GM12878 (cell line): Measurements from ENCODE around the gene ANAPC16. TPM values are rescaled to one million over a fixed set of nuclear protein-coding genes. Genes with fewer than 3 reads are reported as not detected.
A peak's percentile ranks its signal among the peaks of the same experiment; 100 is the strongest.

Experiments used
- CBX5 ChIP-seq: sonication (generic); IDR thresholded peaks from 2 replicates; pipeline ENCODE4 v1.6.1; 2016; ENCODE audit warnings: low read depth, moderate library complexity, mild to moderate bottlenecking, inconsistent platforms
- CHD1 ChIP-seq: IDR thresholded peaks from 2 replicates; pipeline ENCODE4 v1.6.1; 2012; ENCODE audit warnings: low read depth, low read length, improper control_type of control experiment
- DPF2 ChIP-seq: fragments of 450-650 bp; IDR thresholded peaks from 2 replicates; pipeline ENCODE4 v1.6.1; 2017; ENCODE audit warnings: mild to moderate bottlenecking
- EED ChIP-seq: sonication (generic); IDR thresholded peaks from 2 replicates; pipeline ENCODE4 v1.6.1; 2016; ENCODE audit warnings: antibody characterized with exemption, low read depth
- EGR1 ChIP-seq, 2 experiments: IDR thresholded peaks; 1 replicate in 1 of 2; 2 replicates in 1 of 2; pipeline ENCODE4 v1.6.1; 2011 to 2012; ENCODE audit warnings: low read depth in 2 of 2, low read length in 2 of 2, borderline replicate concordance in 1 of 2, mild to moderate bottlenecking in 1 of 2, moderate library complexity in 1 of 2
- ETV6 ChIP-seq, 2 experiments: fragments of 450-650 bp in 1 of 2; IDR thresholded peaks in 1 of 2; conservative IDR thresholded peaks in 1 of 2; 2 replicates each; pipeline ENCODE4 v1.6.1; 2014; ENCODE audit warnings: antibody characterized with exemption in 1 of 2, borderline replicate concordance in 1 of 2, low read depth in 1 of 2, mild to moderate bottlenecking in 1 of 2, moderate library complexity in 1 of 2
- EZH2 ChIP-seq: IDR thresholded peaks from 2 replicates; pipeline ENCODE4 v1.6.1; 2012; ENCODE audit warnings: low read depth, mild to moderate bottlenecking, control low read depth, inconsistent platforms, low read length, borderline replicate concordance; ENCODE audit not compliant: control insufficient read depth
- HDAC6 ChIP-seq: fragments of 200-600 bp; sonication (generic); IDR thresholded peaks from one replicate; pipeline ENCODE4 v1.8.0; 2017; ENCODE audit warnings: antibody characterized with exemption; ENCODE audit not compliant: unreplicated experiment
- HDGF ChIP-seq: fragments of 450-650 bp; IDR thresholded peaks from 2 replicates; pipeline ENCODE4 v1.6.1; 2016; ENCODE audit warnings: antibody characterized with exemption
- KDM1A ChIP-seq: fragments of 200-600 bp; sonication (generic); IDR thresholded peaks from 2 replicates; pipeline ENCODE4 v1.6.1; 2016; ENCODE audit warnings: borderline replicate concordance
- MEF2B ChIP-seq: fragments of 450-650 bp; IDR thresholded peaks from 2 replicates; pipeline ENCODE4 v1.6.1; 2018; ENCODE audit warnings: mild to moderate bottlenecking, moderate library complexity; ENCODE audit not compliant: partially characterized antibody, poor library complexity, severe bottlenecking
- MYC ChIP-seq: IDR thresholded peaks from 2 replicates; pipeline ENCODE4 v1.6.1; 2011; ENCODE audit warnings: mild to moderate bottlenecking, low read length, moderate library complexity, inconsistent platforms; ENCODE audit not compliant: insufficient read depth, insufficient replicate concordance, insufficient read length, severe bottlenecking
- NR2C1 ChIP-seq: fragments of 450-650 bp; IDR thresholded peaks from 2 replicates; pipeline ENCODE4 v1.6.1; 2017; ENCODE audit warnings: antibody characterized with exemption, mild to moderate bottlenecking, moderate library complexity
- PAX8 ChIP-seq: fragments of 450-650 bp; IDR thresholded peaks from 2 replicates; pipeline ENCODE4 v1.6.1; 2017; ENCODE audit warnings: mild to moderate bottlenecking, moderate library complexity
- POLR2AphosphoS2 ChIP-seq: IDR thresholded peaks from 2 replicates; pipeline ENCODE4 v1.6.1; 2011; ENCODE audit warnings: low read depth, mild to moderate bottlenecking, low read length, improper control_type of control experiment, moderate library complexity
- POU2F2 ChIP-seq: IDR thresholded peaks from 3 replicates; pipeline ENCODE4 v1.6.1; 2011; ENCODE audit warnings: low read depth, mild to moderate bottlenecking, low read length, borderline replicate concordance
- RBBP5 ChIP-seq: fragments of 200-600 bp; sonication (generic); conservative IDR thresholded peaks from 2 replicates; pipeline ENCODE4 v1.6.1; 2016
- RCOR1 ChIP-seq: conservative IDR thresholded peaks from 2 replicates; pipeline ENCODE4 v1.6.1; 2012; ENCODE audit warnings: low read depth, low read length, improper control_type of control experiment
- RELA ChIP-seq: fragments of 450-650 bp; IDR thresholded peaks from 2 replicates; pipeline ENCODE4 v1.8.0; 2014; ENCODE audit warnings: borderline replicate concordance; ENCODE audit not compliant: partially characterized antibody
- SMAD1 ChIP-seq: fragments of 450-650 bp; IDR thresholded peaks from 2 replicates; pipeline ENCODE4 v1.6.1; 2018; ENCODE audit warnings: mild to moderate bottlenecking, low read depth; ENCODE audit not compliant: partially characterized antibody
- SMAD5 ChIP-seq: IDR thresholded peaks from 2 replicates; pipeline ENCODE4 v1.6.1; 2016; ENCODE audit warnings: antibody characterized with exemption, low read depth
- SREBF1 ChIP-seq: IDR thresholded peaks from 2 replicates; pipeline ENCODE4 v1.6.1; 2012; ENCODE audit warnings: mild to moderate bottlenecking, low read length
- STAT1 ChIP-seq: fragments of 450-650 bp; conservative IDR thresholded peaks from 2 replicates; pipeline ENCODE4 v1.6.1; 2014; ENCODE audit warnings: antibody characterized with exemption, mild to moderate bottlenecking
- TARDBP ChIP-seq: IDR thresholded peaks from 2 replicates; pipeline ENCODE4 v1.6.1; 2016; ENCODE audit warnings: borderline replicate concordance
- ZNF622 ChIP-seq: fragments of 450-650 bp; IDR thresholded peaks from 2 replicates; pipeline ENCODE4 v1.6.1; 2017; ENCODE audit warnings: mild to moderate bottlenecking, inconsistent platforms
- polyA plus RNA-seq, 11 experiments: library from polyadenylated mRNA; depleted of rRNA in 4 of 11; unstranded in 6 of 11; stranded (reverse) in 5 of 11; fragments of >200 nt; fragmentation: Nextera tagmentation in 4 of 11; fragmentation: Illumina TruSeq in 1 of 11; extraction: Ambion mirVana in 4 of 11; extraction: Trizol in 1 of 11; gene quantifications; 1 replicate in 1 of 11; 2 replicates in 10 of 11; pipeline versions ENCODE4 v1.2.1 to v1.2.3, GENCODE V29; 2011 to 2016; ENCODE audit warnings: inconsistent platforms in 2 of 11, missing spikeins in 2 of 11, low read depth in 1 of 11
- total RNA-seq, 4 experiments: library from RNA; depleted of rRNA in 3 of 4; stranded (reverse); fragments of >200 nt in 3 of 4; fragmentation: Illumina TruSeq in 1 of 4; extraction: Trizol in 1 of 4; gene quantifications; 2 replicates each; pipeline versions ENCODE4 v1.2.1 to v1.2.3, GENCODE V29; 2013 to 2021
- TF ChIP-seq, protein P1 (sequence below): fragments of 450-650 bp; IDR thresholded peaks from 2 replicates; pipeline ENCODE4 v1.6.1; 2017; ENCODE audit warnings: antibody characterized with exemption, mild to moderate bottlenecking, moderate library complexity
- TF ChIP-seq, protein P2 (sequence below): fragments of 150-350 bp; IDR thresholded peaks from 2 replicates; pipeline ENCODE4 v1.6.1; 2016; ENCODE audit warnings: low read depth, low read length

The ANAPC16 gene
- total and polyA plus RNA-seq, 10 of the 15 experiments (the other 5 are each of a cell fraction or from before 2014, with no cell fraction given): 66.9 to 208 (median 134) TPM

DNA sequence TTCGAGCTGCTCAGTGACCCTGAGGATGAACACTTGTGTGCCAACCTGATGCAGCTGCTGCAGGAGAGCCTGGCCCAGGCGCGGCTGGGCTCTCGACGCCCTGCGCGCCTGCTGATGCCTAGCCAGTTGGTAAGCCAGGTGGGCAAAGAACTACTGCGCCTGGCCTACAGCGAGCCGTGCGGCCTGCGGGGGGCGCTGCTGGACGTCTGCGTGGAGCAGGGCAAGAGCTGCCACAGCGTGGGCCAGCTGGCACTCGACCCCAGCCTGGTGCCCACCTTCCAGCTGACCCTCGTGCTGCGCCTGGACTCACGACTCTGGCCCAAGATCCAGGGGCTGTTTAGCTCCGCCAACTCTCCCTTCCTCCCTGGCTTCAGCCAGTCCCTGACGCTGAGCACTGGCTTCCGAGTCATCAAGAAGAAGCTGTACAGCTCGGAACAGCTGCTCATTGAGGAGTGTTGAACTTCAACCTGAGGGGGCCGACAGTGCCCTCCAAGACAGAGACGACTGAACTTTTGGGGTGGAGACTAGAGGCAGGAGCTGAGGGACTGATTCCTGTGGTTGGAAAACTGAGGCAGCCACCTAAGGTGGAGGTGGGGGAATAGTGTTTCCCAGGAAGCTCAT lies 59.0 kb downstream of the ANAPC16 start (continued):
- TF ChIP-seq ZNF622 (no peak), HDGF (peak; percentile 21; the same call in 1 of the 2 replicates), MEF2B (no peak), HDAC6 (no peak), EED (no peak), POU2F2 (peak; percentile 31; the same call in 2 of the 3 replicates), RELA (no peak), NR2C1 (no peak), TARDBP (no peak), RBBP5 (no peak), SMAD1 (peak; percentile 19), STAT1 (no peak; the same call in 1 of the 2 replicates), CHD1 (no peak), CBX5 (no peak), ETV6 (conservative IDR thresholded peaks at IDR 0.05 in 1 of 2, IDR thresholded peaks at IDR 0.05 in 1 of 2; ENCODE audit: borderline replicate concordance in 1 of 2, low read depth in 1 of 2) (no peak), POLR2AphosphoS2 (no peak), MYC (no peak), SMAD5 (no peak), PAX8 (no peak), DPF2 (0 out of 2 replicates have a peak, but pooled peaks have one; percentile 16), RCOR1 (no peak), SREBF1 (no peak), EGR1 (IDR thresholded peaks at IDR 0.05; ENCODE audit: borderline replicate concordance in 1 of 2, low read depth in 2 of 2, low read length in 2 of 2) (no peak), EZH2 (no peak), KDM1A (no peak)
- TF ChIP-seq, protein P1, sequence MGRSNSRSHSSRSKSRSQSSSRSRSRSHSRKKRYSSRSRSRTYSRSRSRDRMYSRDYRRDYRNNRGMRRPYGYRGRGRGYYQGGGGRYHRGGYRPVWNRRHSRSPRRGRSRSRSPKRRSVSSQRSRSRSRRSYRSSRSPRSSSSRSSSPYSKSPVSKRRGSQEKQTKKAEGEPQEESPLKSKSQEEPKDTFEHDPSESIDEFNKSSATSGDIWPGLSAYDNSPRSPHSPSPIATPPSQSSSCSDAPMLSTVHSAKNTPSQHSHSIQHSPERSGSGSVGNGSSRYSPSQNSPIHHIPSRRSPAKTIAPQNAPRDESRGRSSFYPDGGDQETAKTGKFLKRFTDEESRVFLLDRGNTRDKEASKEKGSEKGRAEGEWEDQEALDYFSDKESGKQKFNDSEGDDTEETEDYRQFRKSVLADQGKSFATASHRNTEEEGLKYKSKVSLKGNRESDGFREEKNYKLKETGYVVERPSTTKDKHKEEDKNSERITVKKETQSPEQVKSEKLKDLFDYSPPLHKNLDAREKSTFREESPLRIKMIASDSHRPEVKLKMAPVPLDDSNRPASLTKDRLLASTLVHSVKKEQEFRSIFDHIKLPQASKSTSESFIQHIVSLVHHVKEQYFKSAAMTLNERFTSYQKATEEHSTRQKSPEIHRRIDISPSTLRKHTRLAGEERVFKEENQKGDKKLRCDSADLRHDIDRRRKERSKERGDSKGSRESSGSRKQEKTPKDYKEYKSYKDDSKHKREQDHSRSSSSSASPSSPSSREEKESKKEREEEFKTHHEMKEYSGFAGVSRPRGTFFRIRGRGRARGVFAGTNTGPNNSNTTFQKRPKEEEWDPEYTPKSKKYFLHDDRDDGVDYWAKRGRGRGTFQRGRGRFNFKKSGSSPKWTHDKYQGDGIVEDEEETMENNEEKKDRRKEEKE: no peak
- TF ChIP-seq, protein P2, sequence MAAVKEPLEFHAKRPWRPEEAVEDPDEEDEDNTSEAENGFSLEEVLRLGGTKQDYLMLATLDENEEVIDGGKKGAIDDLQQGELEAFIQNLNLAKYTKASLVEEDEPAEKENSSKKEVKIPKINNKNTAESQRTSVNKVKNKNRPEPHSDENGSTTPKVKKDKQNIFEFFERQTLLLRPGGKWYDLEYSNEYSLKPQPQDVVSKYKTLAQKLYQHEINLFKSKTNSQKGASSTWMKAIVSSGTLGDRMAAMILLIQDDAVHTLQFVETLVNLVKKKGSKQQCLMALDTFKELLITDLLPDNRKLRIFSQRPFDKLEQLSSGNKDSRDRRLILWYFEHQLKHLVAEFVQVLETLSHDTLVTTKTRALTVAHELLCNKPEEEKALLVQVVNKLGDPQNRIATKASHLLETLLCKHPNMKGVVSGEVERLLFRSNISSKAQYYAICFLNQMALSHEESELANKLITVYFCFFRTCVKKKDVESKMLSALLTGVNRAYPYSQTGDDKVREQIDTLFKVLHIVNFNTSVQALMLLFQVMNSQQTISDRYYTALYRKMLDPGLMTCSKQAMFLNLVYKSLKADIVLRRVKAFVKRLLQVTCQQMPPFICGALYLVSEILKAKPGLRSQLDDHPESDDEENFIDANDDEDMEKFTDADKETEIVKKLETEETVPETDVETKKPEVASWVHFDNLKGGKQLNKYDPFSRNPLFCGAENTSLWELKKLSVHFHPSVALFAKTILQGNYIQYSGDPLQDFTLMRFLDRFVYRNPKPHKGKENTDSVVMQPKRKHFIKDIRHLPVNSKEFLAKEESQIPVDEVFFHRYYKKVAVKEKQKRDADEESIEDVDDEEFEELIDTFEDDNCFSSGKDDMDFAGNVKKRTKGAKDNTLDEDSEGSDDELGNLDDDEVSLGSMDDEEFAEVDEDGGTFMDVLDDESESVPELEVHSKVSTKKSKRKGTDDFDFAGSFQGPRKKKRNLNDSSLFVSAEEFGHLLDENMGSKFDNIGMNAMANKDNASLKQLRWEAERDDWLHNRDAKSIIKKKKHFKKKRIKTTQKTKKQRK: no peak
